Measurements from ENCODE around the gene TAOK1. TPM values are rescaled to one million over a fixed set of nuclear protein-coding genes. Genes with fewer than 3 reads are reported as not detected.

The TAOK1 gene
- total and polyA plus RNA-seq, 2 of the 13 experiments (the other 11 are each of a cell fraction or from before 2014, with no cell fraction given): 14.1 to 23.0 TPM

DNA sequence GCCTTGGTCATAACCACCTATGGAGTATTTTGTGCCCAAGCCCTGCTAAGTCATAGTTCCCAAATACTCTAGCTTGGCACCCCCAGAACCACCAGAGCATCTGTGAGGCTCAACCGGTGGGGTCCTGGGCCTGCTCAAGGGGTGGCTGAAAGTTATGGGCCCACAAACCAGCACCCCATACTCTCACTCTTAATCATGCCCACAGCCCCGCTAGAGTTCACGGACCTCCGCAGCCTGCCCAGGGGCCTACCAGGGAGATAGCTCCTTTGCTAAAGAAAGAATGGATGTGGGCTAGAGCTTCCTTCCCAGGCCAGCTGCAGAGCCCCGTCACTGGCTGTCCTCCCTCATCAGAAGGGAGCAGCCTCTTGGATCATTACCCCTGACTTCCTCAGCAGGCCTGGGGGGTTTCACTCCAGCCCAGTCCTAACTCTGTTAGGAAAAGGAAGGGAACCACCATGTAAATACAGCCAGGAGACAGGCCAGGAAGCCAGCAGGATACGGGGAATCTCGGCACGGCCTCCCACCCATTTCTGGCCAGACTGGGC lies 197.9 kb downstream of the TAOK1 start:
- Histone ChIP-seq H3K79me2 (ENCODE audit: insufficient read depth, low read length) (peaks cover 23% of the 10 kb centered on the region), H4K20me1 (ENCODE audit: insufficient read depth, low read length) (peaks cover 14% of the 10 kb centered on the region; the same call in 1 of the 2 replicates), H3K9me3 (ENCODE audit: low read length) (no peaks in the 10 kb centered on the region), H3K9ac (ENCODE audit: insufficient read depth, low read depth, low read length) (peak overlapping the region; percentile 73), H3K36me3 (replicated peaks in 1 of 2; ENCODE audit: control insufficient read depth in 1 of 2, insufficient read depth in 2 of 2, low read length in 2 of 2) (0 out of 5 replicates have a peak, but pooled peaks cover 0 to 1% of the 10 kb centered on the region in 2 experiments), H3K27me3 (ENCODE audit: control insufficient read depth in 1 of 2, insufficient read depth in 2 of 2, low read length in 2 of 2) (no peaks in the 10 kb centered on the region; a peak in 1 of 5 replicates), H3K4me1 (ENCODE audit: insufficient read depth, low read length) (peaks cover 56% of the 10 kb centered on the region), H3K4me3 (replicated peaks in 1 of 3; ENCODE audit: insufficient read depth in 1 of 3, low read depth in 2 of 3, low read length in 3 of 3) (peak overlapping the region; percentile 70 to 98 (median 79); a peak in 5 of 6 replicates), H2AFZ (ENCODE audit: low read length) (no peak overlapping the region), H3K27ac (ENCODE audit: extremely low read length, insufficient read depth, low read length) (no peak overlapping the region), H3K4me2 (ENCODE audit: low read depth, low read length) (peak overlapping the region; percentile 93)
- no peak for ATAC-seq
- in situ Hi-C loops (cut with HindIII; ENCODE audit: extremely low pct_ligation_motif_present, low pct_unique_long_range_greater_than_20kb) (no loop called here), intact Hi-C loops (cut with micrococcal nuclease; ENCODE audit: unreplicated experiment) (no loop called here)
- no peak for DNase-seq (ENCODE audit: low spot score)
- 69% methylated on average over 5 of the region's 8 CpGs for WGBS (ENCODE audit: low lambda C conversion rate)
- CTCF ChIA-PET (ENCODE audit: low intra/inter-chr PET ratio, low total read pairs): no interaction called here
- POLR2A ChIA-PET: interaction anchor here (1.0 to 2.0 kb wide), 3 partner anchors 14 to 29 kb away, joined by 4 to 11 read pairs (median 5); partner anchors contain the start of gene ABHD15
- no peak for FAIRE-seq
- TF ChIP-seq ATF1 (CRISPR knock-in tag; IDR thresholded peaks at IDR 0.05) (no peak), ZNF501 (CRISPR knock-in tag; IDR thresholded peaks at IDR 0.05) (peak; percentile 40; the same call in 1 of the 2 replicates), NR3C1 (CRISPR knock-in tag; IDR thresholded peaks at IDR 0.05) (no peak)
- TF ChIP-seq, protein P1, sequence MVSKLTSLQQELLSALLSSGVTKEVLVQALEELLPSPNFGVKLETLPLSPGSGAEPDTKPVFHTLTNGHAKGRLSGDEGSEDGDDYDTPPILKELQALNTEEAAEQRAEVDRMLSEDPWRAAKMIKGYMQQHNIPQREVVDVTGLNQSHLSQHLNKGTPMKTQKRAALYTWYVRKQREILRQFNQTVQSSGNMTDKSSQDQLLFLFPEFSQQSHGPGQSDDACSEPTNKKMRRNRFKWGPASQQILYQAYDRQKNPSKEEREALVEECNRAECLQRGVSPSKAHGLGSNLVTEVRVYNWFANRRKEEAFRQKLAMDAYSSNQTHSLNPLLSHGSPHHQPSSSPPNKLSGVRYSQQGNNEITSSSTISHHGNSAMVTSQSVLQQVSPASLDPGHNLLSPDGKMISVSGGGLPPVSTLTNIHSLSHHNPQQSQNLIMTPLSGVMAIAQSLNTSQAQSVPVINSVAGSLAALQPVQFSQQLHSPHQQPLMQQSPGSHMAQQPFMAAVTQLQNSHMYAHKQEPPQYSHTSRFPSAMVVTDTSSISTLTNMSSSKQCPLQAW (CRISPR knock-in tag; IDR thresholded peaks at IDR 0.05): 0 out of 2 replicates have a peak, but pooled peaks have one; percentile 15
- BruUV-seq (replicated peaks): no TSS peak

Measured in HepG2 (cell line).